A549 (cell line): ENCODE measurements around the gene MSGN1. TPM values are rescaled to one million over a fixed set of nuclear protein-coding genes. Genes with fewer than 3 reads are reported as not detected.

Source experiments
- ATAC-seq, 2 experiments: fragments of 200-7000 bp in 1 of 2; fragments of >200 bp in 1 of 2; cut with Nextera tagmentation in 1 of 2; cut with Tn5 transposase in 1 of 2; 3 replicates each; pipeline versions ENCODE4 v1.8.0 to v1.9.1; 2018 to 2020; ENCODE audit warnings: mild to moderate bottlenecking in 1 of 2, moderate library complexity in 1 of 2
- CTCF ChIA-PET: fragments of 300-600 bp; sonication (Branson Sonifier 250); formaldehyde crosslinking; extraction: SDS; loops from one replicate; lab custom pipeline; 2021; ENCODE audit warnings: antibody characterized with exemption, inconsistent platforms; lab: Yijun Ruan, JAX
- POLR2A ChIA-PET: fragments of 350-600 bp; formaldehyde crosslinking; extraction: SDS; loops from one replicate; lab custom pipeline; 2021; ENCODE audit warnings: antibody characterized with exemption, inconsistent platforms; lab: Yijun Ruan, JAX
- DNase-seq, 2 experiments: peaks; one replicate each; pipeline versions ENCODE4 v3.0.0 to v3.0.0-alpha.2; 2011 to 2016; ENCODE audit warnings: low read depth in 1 of 2, low spot score in 1 of 2
- FAIRE-seq: peaks from 2 replicates; lab custom pipeline; 2011; peaks lifted over from hg19 to GRCh38; lab: Jason Lieb, UNC
- H3K27ac ChIP-seq, 2 experiments: fragments of >200 bp; sonication (Bioruptor Twin); formaldehyde crosslinking; 3 replicates each; pipeline ENCODE4 v1.5.1; 2016 to 2017
- H3K4me1 ChIP-seq: fragments of >200 bp; sonication (Bioruptor Twin); formaldehyde crosslinking; 3 replicates; pipeline ENCODE4 v1.6.1; 2016
- H3K4me2 ChIP-seq: fragments of >200 bp; sonication (Bioruptor Twin); formaldehyde crosslinking; 3 replicates; pipeline ENCODE4 v1.6.1; 2016
- H3K4me3 ChIP-seq: fragments of >200 bp; sonication (Bioruptor Twin); formaldehyde crosslinking; 3 replicates; pipeline ENCODE4 v1.5.1; 2016
- H3K9me3 ChIP-seq: fragments of >200 bp; sonication (Bioruptor Twin); formaldehyde crosslinking; 3 replicates; pipeline ENCODE4 v1.6.1; 2016
- ATOH8 ChIP-seq: fragments of 250-450 bp; sonication (Bioruptor Pico); IDR thresholded peaks from 2 replicates; pipeline ENCODE4 v1.5.0; 2020; ENCODE audit warnings: low read depth, mild to moderate bottlenecking, moderate library complexity
- BCL3 ChIP-seq: fragments of >200 bp; sonication (Bioruptor Twin); formaldehyde crosslinking; IDR thresholded peaks from 3 replicates; pipeline ENCODE4 v1.6.1; 2016
- CHD4 ChIP-seq: fragments of 200-600 bp; sonication (generic); IDR thresholded peaks from 2 replicates; pipeline ENCODE4 v1.6.1; 2016; ENCODE audit warnings: antibody characterized with exemption, mild to moderate bottlenecking, borderline replicate concordance
- E2F6 ChIP-seq: IDR thresholded peaks from 2 replicates; pipeline ENCODE4 v1.6.1; 2012; ENCODE audit warnings: low read depth, borderline replicate concordance
- EHMT2 ChIP-seq: fragments of 200-600 bp; sonication (generic); IDR thresholded peaks from 2 replicates; pipeline ENCODE4 v1.6.1; 2016; ENCODE audit warnings: antibody characterized with exemption, low read depth, mild to moderate bottlenecking, moderate library complexity
- ELK1 ChIP-seq: fragments of 150-350 bp; IDR thresholded peaks from 2 replicates; pipeline ENCODE4 v1.6.1; 2014; ENCODE audit warnings: low read depth, mild to moderate bottlenecking, low read length
- EP300 ChIP-seq, 2 experiments: fragments of >200 bp; sonication (Bioruptor Twin); formaldehyde crosslinking; IDR thresholded peaks; 2 replicates in 1 of 2; 3 replicates in 1 of 2; pipeline ENCODE4 v1.6.1; 2016 to 2017
- ESRRA ChIP-seq: fragments of 150-350 bp; IDR thresholded peaks from 2 replicates; pipeline ENCODE4 v1.6.1; 2014; ENCODE audit warnings: mild to moderate bottlenecking, low read length, borderline replicate concordance
- FOSB ChIP-seq: fragments of 250-450 bp; sonication (Bioruptor Pico); IDR thresholded peaks from 2 replicates; pipeline ENCODE4 v1.5.0; 2020; ENCODE audit warnings: mild to moderate bottlenecking, moderate library complexity
- FOSL2 ChIP-seq, 2 experiments: fragments of 450-650 bp in 1 of 2; fragments of >200 bp in 1 of 2; sonication (Bioruptor Twin) in 1 of 2; formaldehyde crosslinking; IDR thresholded peaks; 2 replicates each; pipeline versions ENCODE4 v1.5.0 to v1.6.1; 2016 to 2020; ENCODE audit warnings: mild to moderate bottlenecking in 1 of 2, moderate library complexity in 1 of 2
- FOXS1 ChIP-seq: fragments of 250-450 bp; sonication (Bioruptor Pico); IDR thresholded peaks from 2 replicates; pipeline ENCODE4 v1.5.0; 2020; ENCODE audit warnings: mild to moderate bottlenecking, moderate library complexity
- GATA3 ChIP-seq: IDR thresholded peaks from 2 replicates; pipeline ENCODE4 v1.6.1; 2012; ENCODE audit warnings: borderline replicate concordance
- HOXB13 ChIP-seq: fragments of 250-450 bp; sonication (Bioruptor Pico); IDR thresholded peaks from 2 replicates; pipeline ENCODE4 v1.5.0; 2020; ENCODE audit warnings: low read depth, mild to moderate bottlenecking, moderate library complexity
- JUN ChIP-seq, 2 experiments: fragments of >200 bp; sonication (Bioruptor Twin); formaldehyde crosslinking; IDR thresholded peaks; 2 replicates in 1 of 2; 3 replicates in 1 of 2; pipeline ENCODE4 v1.6.1; 2016 to 2017
- KDM1A ChIP-seq: fragments of 200-600 bp; sonication (generic); IDR thresholded peaks from 2 replicates; pipeline ENCODE4 v1.6.1; 2016; ENCODE audit warnings: low read depth, mild to moderate bottlenecking
- KDM5A ChIP-seq: fragments of 200-600 bp; sonication (generic); IDR thresholded peaks from 2 replicates; pipeline ENCODE4 v1.6.1; 2016; ENCODE audit warnings: antibody characterized with exemption, mild to moderate bottlenecking
- MYC ChIP-seq: IDR thresholded peaks from 2 replicates; pipeline ENCODE4 v1.6.1; 2012; ENCODE audit warnings: mild to moderate bottlenecking, inconsistent platforms, low read length, improper control_type of control experiment, borderline replicate concordance
- NFE2L2 ChIP-seq: fragments of 150-350 bp; conservative IDR thresholded peaks from 2 replicates; pipeline ENCODE4 v1.6.1; 2014; ENCODE audit warnings: low read length
- NPAS2 ChIP-seq: fragments of 250-450 bp; sonication (Bioruptor Pico); IDR thresholded peaks from 2 replicates; pipeline ENCODE4 v1.8.0; 2022; ENCODE audit warnings: mild to moderate bottlenecking, moderate library complexity, borderline replicate concordance
- POLR2A ChIP-seq: IDR thresholded peaks from 2 replicates; pipeline ENCODE4 v1.6.1; 2012; ENCODE audit warnings: mild to moderate bottlenecking, low read length
- POLR2AphosphoS2 ChIP-seq: conservative IDR thresholded peaks from 2 replicates; pipeline ENCODE4 v1.6.1; 2012; ENCODE audit warnings: low read length, improper control_type of control experiment, inconsistent platforms
- RAD21 ChIP-seq, 2 experiments: fragments of >200 bp in 1 of 2; sonication (Bioruptor Twin) in 1 of 2; formaldehyde crosslinking in 1 of 2; IDR thresholded peaks in 1 of 2; conservative IDR thresholded peaks in 1 of 2; 2 replicates in 1 of 2; 3 replicates in 1 of 2; pipeline ENCODE4 v1.6.1; 2012 to 2018; ENCODE audit warnings: inconsistent platforms in 1 of 2
- RARB ChIP-seq: fragments of 250-450 bp; sonication (Bioruptor Pico); IDR thresholded peaks from 2 replicates; pipeline ENCODE4 v1.8.0; 2021; ENCODE audit warnings: mild to moderate bottlenecking, moderate library complexity
- RCOR1 ChIP-seq: fragments of 150-350 bp; IDR thresholded peaks from 2 replicates; pipeline ENCODE4 v1.6.1; 2014; ENCODE audit warnings: antibody characterized with exemption, low read length, low read depth
- SMC3 ChIP-seq: fragments of >200 bp; sonication (Bioruptor Twin); formaldehyde crosslinking; IDR thresholded peaks from 3 replicates; pipeline ENCODE4 v1.6.1; 2018; ENCODE audit warnings: inconsistent platforms
- SREBF2 ChIP-seq: fragments of 450-650 bp; IDR thresholded peaks from 2 replicates; pipeline ENCODE4 v1.6.1; 2014; ENCODE audit warnings: mild to moderate bottlenecking, moderate library complexity
- TP53 ChIP-seq: fragments of 250-450 bp; sonication (Bioruptor Pico); IDR thresholded peaks from 2 replicates; pipeline ENCODE4 v1.5.0; 2021; ENCODE audit warnings: mild to moderate bottlenecking, moderate library complexity
- ZNF302 ChIP-seq: fragments of 250-450 bp; sonication (Bioruptor Pico); IDR thresholded peaks from 2 replicates; pipeline ENCODE4 v1.9.0; 2021; ENCODE audit warnings: inconsistent platforms, mild to moderate bottlenecking, moderate library complexity
- ZSCAN20 ChIP-seq: fragments of 250-450 bp; sonication (Bioruptor Pico); IDR thresholded peaks from 2 replicates; pipeline ENCODE4 v1.8.0; 2022; ENCODE audit warnings: mild to moderate bottlenecking, moderate library complexity
- WGBS: methylation state at CpG from one replicate; pipeline ENCODE4 v1.1.6; 2017; ENCODE audit errors: missing lambda C conversion rate; 5-methylcytosine and 5-hydroxymethylcytosine counted together
- polyA plus RNA-seq, 4 experiments: library from polyadenylated mRNA; depleted of rRNA in 3 of 4; stranded (reverse); fragments of >200 nt; fragmentation: RNase III in 1 of 4; extraction: RNeasy Plus Mini Kit Qiagen cat#74134 plus additional on column Dnase treatment in 1 of 4; gene quantifications; 2 replicates in 3 of 4; 3 replicates in 1 of 4; pipeline ENCODE4 v1.2.3, GENCODE V29; 2011 to 2017

The MSGN1 gene
- polyA plus RNA-seq, 2 of the 4 experiments (the other 2 are of a cell fraction), result not detected

GRCh38 chr2:17839959-17840358, 23.7 kb downstream of the MSGN1 start:
- TF ChIP-seq NFE2L2 (no peak), NPAS2 (CRISPR knock-in tag) (no peak), POLR2A (no peak), MYC (no peak), RARB (CRISPR knock-in tag) (no peak), POLR2AphosphoS2 (no peak), RAD21 (conservative IDR thresholded peaks at IDR 0.05 in 1 of 2, IDR thresholded peaks at IDR 0.05 in 1 of 2) (no peak)
- Histone ChIP-seq H3K4me2 (no peak overlapping the region), H3K4me1 (no peaks in the 10 kb centered on the region), H3K9me3 (no peaks in the 10 kb centered on the region), H3K27ac (no peak overlapping the region), H3K4me3 (no peak overlapping the region)
- ChIA-PET CTCF (no interaction called here), POLR2A (no interaction called here)
- DNase-seq (no peak), FAIRE-seq (no peak), ATAC-seq (no peak)
- WGBS, result 18% methylated on average over 2 of the region's 2 CpGs

- ChIA-PET CTCF (interaction anchor here (0.9 to 10.0 kb wide), 6 partner anchors 9 to 545 kb away, joined by 3 to 156 read pairs (median 4); no protein-coding TSS in a partner anchor), POLR2A (no interaction called here)
- Histone ChIP-seq H3K27ac (no peak overlapping the region), H3K4me2 (no peak overlapping the region), H3K9me3 (no peaks in the 10 kb centered on the region), H3K4me1 (no peaks in the 10 kb centered on the region), H3K4me3 (no peak overlapping the region)
- no peak for ATAC-seq
- 29% methylated on average over 2 of the region's 2 CpGs for WGBS
- FAIRE-seq, result no peak
- DNase-seq, result no peak
- no peak for TF ChIP-seq JUN (IDR thresholded peaks at IDR 0.05)
- TF ChIP-seq GATA3, result no peak
- no peak for TF ChIP-seq CHD4
- no peak for TF ChIP-seq E2F6
- no peak for TF ChIP-seq ZNF302 (CRISPR knock-in tag)
- TF ChIP-seq ZSCAN20 (CRISPR knock-in tag), result no peak
- no peak for TF ChIP-seq FOSL2 (IDR thresholded peaks at IDR 0.05)
- TF ChIP-seq FOSL2 (CRISPR knock-in tag; IDR thresholded peaks at IDR 0.05), result no peak
- no peak for TF ChIP-seq RARB (CRISPR knock-in tag)
- TF ChIP-seq ELK1, result no peak
- TF ChIP-seq KDM5A, result no peak
- TF ChIP-seq SREBF2, result no peak
- TF ChIP-seq BCL3, result no peak
Measured at GRCh38 chr2:17843457-17843856, 27.2 kb downstream of the MSGN1 start.

- DNase-seq (no peak), ATAC-seq (no peak), FAIRE-seq (no peak)
- H3K4me3 ChIP-seq, result no peak overlapping the region
- CTCF ChIA-PET, result interaction anchor here (0.6 to 10.0 kb wide), 5 partner anchors 12 to 531 kb away, joined by 3 to 156 read pairs (median 3); no protein-coding TSS in a partner anchor
- 32% methylated on average over 7 of the region's 7 CpGs for WGBS
- H3K27ac ChIP-seq, result no peak overlapping the region
- TF ChIP-seq KDM1A (no peak), ATOH8 (CRISPR knock-in tag) (no peak), RARB (CRISPR knock-in tag) (no peak), POLR2AphosphoS2 (no peak), EP300 (IDR thresholded peaks at IDR 0.05) (no peak), RAD21 (conservative IDR thresholded peaks at IDR 0.05 in 1 of 2, IDR thresholded peaks at IDR 0.05 in 1 of 2) (no peak), FOXS1 (CRISPR knock-in tag) (no peak), SREBF2 (no peak), EHMT2 (no peak), POLR2A (no peak), FOSB (no peak), SMC3 (no peak), ESRRA (no peak), HOXB13 (CRISPR knock-in tag) (no peak), TP53 (CRISPR knock-in tag) (no peak), CHD4 (no peak), RCOR1 (no peak)
- POLR2A ChIA-PET, result no interaction called here
- no peaks in the 10 kb centered on the region for H3K9me3 ChIP-seq
- no peaks in the 10 kb centered on the region for H3K4me1 ChIP-seq
- H3K4me2 ChIP-seq, result no peak overlapping the region
Measured at GRCh38 chr2:17845806-17846205, 29.5 kb downstream of the MSGN1 start.
